Small intestine (tissue), 16 donors: ENCODE results near the gene KIAA0753. TPM values are rescaled to one million over a fixed set of nuclear protein-coding genes. Genes with fewer than 3 reads are reported as not detected.

ENCODE experiments used
- DNase-seq, 2 donors: peaks; one replicate each; pipeline versions ENCODE4 v3.0.0 to v3.0.0-alpha.2; 2013
- FAIRE-seq: peaks from 2 replicates; lab custom pipeline; 2012; peaks lifted over from hg19 to GRCh38; lab: Jason Lieb, UNC
- H3K27ac ChIP-seq, 3 donors: one replicate each; pipeline ENCODE4 v1.5.1; 2013; ENCODE audit warnings: low read length in 2 of 3, mild to moderate bottlenecking in 2 of 3, control low read depth in 1 of 3, inconsistent platforms in 1 of 3, low read depth in 1 of 3, moderate library complexity in 1 of 3
- H3K27me3 ChIP-seq, 3 donors: one replicate each; pipeline ENCODE4 v1.6.1; 2013; ENCODE audit warnings: low read length in 3 of 3, inconsistent platforms in 1 of 3; ENCODE audit not compliant: control insufficient read depth in 3 of 3, insufficient read depth in 3 of 3
- H3K36me3 ChIP-seq, 3 donors: one replicate each; pipeline ENCODE4 v1.6.1; 2013; ENCODE audit warnings: low read length in 3 of 3, inconsistent platforms in 1 of 3, low read depth in 1 of 3, mild to moderate bottlenecking in 1 of 3, moderate library complexity in 1 of 3; ENCODE audit not compliant: control insufficient read depth in 3 of 3, insufficient read depth in 2 of 3
- H3K4me1 ChIP-seq, 3 donors: one replicate each; pipeline ENCODE4 v1.6.1; 2013; ENCODE audit warnings: low read length in 2 of 3, inconsistent platforms in 1 of 3, low read depth in 1 of 3, mild to moderate bottlenecking in 1 of 3, moderate library complexity in 1 of 3; ENCODE audit not compliant: control insufficient read depth in 3 of 3, insufficient read depth in 2 of 3
- H3K4me3 ChIP-seq, 3 donors: one replicate each; pipeline ENCODE4 v1.5.1; 2013; ENCODE audit warnings: low read length in 3 of 3, control low read depth in 1 of 3, inconsistent platforms in 1 of 3, low read depth in 1 of 3, mild to moderate bottlenecking in 1 of 3, moderate library complexity in 1 of 3
- H3K9me3 ChIP-seq, 2 donors: one replicate each; pipeline ENCODE4 v1.6.1; 2013; ENCODE audit warnings: low read depth in 1 of 2, low read length in 1 of 2; ENCODE audit not compliant: control insufficient read depth in 2 of 2, insufficient read depth in 1 of 2
- WGBS, 3 donors: extraction: QIAGEN DNeasy Blood & Tissue Kit; methylation state at CpG; one replicate each; pipeline ENCODE4 v1.1.7; 2013; 5-methylcytosine and 5-hydroxymethylcytosine counted together
- long read RNA-seq, 10 donors: transcript quantifications; one replicate each; lab custom pipeline, GENCODE V29; 2026
- polyA plus RNA-seq, 4 donors: library from polyadenylated mRNA; stranded (reverse) in 3 of 4; unstranded in 1 of 4; fragments of 200-250 nt in 3 of 4; fragments of 120-200 nt in 1 of 4; gene quantifications; one replicate each; pipeline versions ENCODE4 v1.2.1 to v1.2.3, GENCODE V29; 2013
- donor health status: healthy with polysubstance abuse.
- donor health status: control.
- donor health status: control.
- donor health status: Bipolar disorder and iron deficiency.
- donor health status: healthy.

The KIAA0753 gene
- 10 to 100 TPM in 1 of 4 donors, 1 to 10 TPM in 3; 3.2 to 14.1 (median 5.8) TPM for polyA plus RNA-seq
- long read RNA-seq, donor 1: 0 reads
- long read RNA-seq, donor 2, partial matches to known transcripts: 49 of 164 reads
- long read RNA-seq, donor 2, other reads (novel, unspliced or antisense): 113 of 164 reads
- long read RNA-seq, donor 3: 0 reads
- long read RNA-seq, donor 4: 0 reads
- long read RNA-seq, donor 5, partial matches to known transcripts: 37 of 143 reads
- long read RNA-seq, donor 5, other reads (novel, unspliced or antisense): 106 of 143 reads
- long read RNA-seq, donor 6, partial matches to known transcripts: 51 of 235 reads
- long read RNA-seq, donor 6, other reads (novel, unspliced or antisense): 184 of 235 reads
- long read RNA-seq, donor 7, partial matches to known transcripts: 69 of 284 reads
- long read RNA-seq, donor 7, other reads (novel, unspliced or antisense): 215 of 284 reads
- long read RNA-seq, donor 8: 0 reads
- long read RNA-seq, donor 9: 0 reads
- long read RNA-seq, donor 10: 0 reads

- no peak for FAIRE-seq
- no peaks in the 10 kb centered on the region for H3K27me3 ChIP-seq
- peak within 1 kb of the TSS; percentile 74 to 98 (median 87) for H3K4me3 ChIP-seq
- WGBS, 3 donors: 0 to 1% (median 0%) methylated on average over 47 to 52 of the region's 52 CpGs
- DNase-seq: peak; percentile 88 to 97
- H3K36me3 ChIP-seq: peaks cover 0 to 5% (median 3%) of the 10 kb centered on the region in 3 donors
- peak within 1 kb of the TSS; percentile 84 to 99 (median 92) for H3K27ac ChIP-seq
- no peaks in the 10 kb centered on the region for H3K9me3 ChIP-seq
- H3K4me1 ChIP-seq: peaks cover 2 to 11% (median 11%) of the 10 kb centered on the region in 3 donors
Observed at GRCh38 chr17:6640536-6641246, at the start of gene KIAA0753, which contains the start of gene TXNDC17. Gene KIAA0753, minus strand, starts transcription at chr17:6640711. Its CDS starts 5,608 bp downstream, at chr17:6635103. Gene TXNDC17, plus strand, starts transcription at chr17:6641060. Its CDS starts 23 bp downstream, at chr17:6641083.

- Histone ChIP-seq H3K4me1 (peaks cover 0 to 6% (median 0%) of the 10 kb centered on the region in 3 donors), H3K27ac (no peak overlapping the region), H3K4me3 (no peak overlapping the region), H3K27me3 (peaks cover 0 to 2% (median 0%) of the 10 kb centered on the region in 3 donors), H3K9me3 (no peaks in the 10 kb centered on the region), H3K36me3 (no peaks in the 10 kb centered on the region)
- FAIRE-seq (no peak), DNase-seq (no peak)
- WGBS, 3 donors: 81 to 87% (median 83%) methylated on average over 9 of the region's 9 CpGs
Observed at GRCh38 chr17:6688944-6689343, 48.4 kb upstream of the KIAA0753 start.

- no peak for DNase-seq
- Histone ChIP-seq H3K36me3 (no peaks in the 10 kb centered on the region), H3K4me1 (peaks cover 0 to 3% (median 0%) of the 10 kb centered on the region in 3 donors), H3K27me3 (peaks cover 0 to 2% (median 0%) of the 10 kb centered on the region in 3 donors), H3K9me3 (no peaks in the 10 kb centered on the region), H3K4me3 (no peak overlapping the region), H3K27ac (no peak overlapping the region)
- WGBS, 3 donors: 83 to 90% (median 88%) methylated on average over 4 of the region's 4 CpGs
- no peak for FAIRE-seq
Observed at GRCh38 chr17:6686026-6686425, 45.5 kb upstream of the KIAA0753 start.

- Histone ChIP-seq H3K4me3 (no peak overlapping the region), H3K27me3 (peaks cover 0 to 2% (median 0%) of the 10 kb centered on the region in 3 donors), H3K36me3 (no peaks in the 10 kb centered on the region), H3K9me3 (no peaks in the 10 kb centered on the region), H3K4me1 (no peaks in the 10 kb centered on the region), H3K27ac (no peak overlapping the region)
- no peak for FAIRE-seq
- no peak for DNase-seq
- WGBS, 3 donors: 80 to 88% (median 85%) methylated on average over 14 of the region's 14 CpGs
Observed at GRCh38 chr17:6684881-6685767, 44.6 kb upstream of the KIAA0753 start.

- no peak for FAIRE-seq
Observed at GRCh38 chr17:6684460-6684783, 43.9 kb upstream of the KIAA0753 start.

GRCh38 chr17:6683730-6684459 is 43.4 kb upstream of the KIAA0753 start:
- Histone ChIP-seq H3K27me3 (peaks cover 0 to 2% (median 0%) of the 10 kb centered on the region in 3 donors), H3K4me3 (no peak overlapping the region)
- DNase-seq: no peak

More at GRCh38 chr17:6684460-6684783, 43.9 kb upstream of the KIAA0753 start:
- Histone ChIP-seq H3K36me3 (no peaks in the 10 kb centered on the region), H3K4me3 (no peak overlapping the region), H3K4me1 (no peaks in the 10 kb centered on the region), H3K27me3 (peaks cover 0 to 2% (median 0%) of the 10 kb centered on the region in 3 donors), H3K27ac (no peak overlapping the region), H3K9me3 (no peaks in the 10 kb centered on the region)
- 54 to 61% (median 60%) methylated on average over 7 of the region's 7 CpGs for whole genome bisulfite sequencing, 3 donors
- no peak for DNase-seq

GRCh38 chr17:6683081-6683684 is 42.7 kb upstream of the KIAA0753 start:
- no peak for FAIRE-seq
- DNase-seq: no peak
- no peaks in the 10 kb centered on the region for H3K4me1 ChIP-seq
- H3K36me3 ChIP-seq: no peaks in the 10 kb centered on the region
- no peak overlapping the region for H3K27ac ChIP-seq
- H3K9me3 ChIP-seq: no peaks in the 10 kb centered on the region
- 61 to 86% (median 70%) methylated on average over 3 of the region's 3 CpGs for WGBS, 3 donors
- H3K4me3 ChIP-seq: no peak overlapping the region
- H3K27me3 ChIP-seq: peaks cover 0 to 6% (median 3%) of the 10 kb centered on the region in 3 donors

More at GRCh38 chr17:6683730-6684459, 43.4 kb upstream of the KIAA0753 start:
- H3K27ac ChIP-seq: no peak overlapping the region
- H3K9me3 ChIP-seq: no peaks in the 10 kb centered on the region
- H3K36me3 ChIP-seq: no peaks in the 10 kb centered on the region
- WGBS, 3 donors: 85 to 91% (median 88%) methylated on average over 3 of the region's 3 CpGs
- no peak for FAIRE-seq
- no peaks in the 10 kb centered on the region for H3K4me1 ChIP-seq
